Measurements from ENCODE around the gene RPP21.

Gene RPP21

DNA sequence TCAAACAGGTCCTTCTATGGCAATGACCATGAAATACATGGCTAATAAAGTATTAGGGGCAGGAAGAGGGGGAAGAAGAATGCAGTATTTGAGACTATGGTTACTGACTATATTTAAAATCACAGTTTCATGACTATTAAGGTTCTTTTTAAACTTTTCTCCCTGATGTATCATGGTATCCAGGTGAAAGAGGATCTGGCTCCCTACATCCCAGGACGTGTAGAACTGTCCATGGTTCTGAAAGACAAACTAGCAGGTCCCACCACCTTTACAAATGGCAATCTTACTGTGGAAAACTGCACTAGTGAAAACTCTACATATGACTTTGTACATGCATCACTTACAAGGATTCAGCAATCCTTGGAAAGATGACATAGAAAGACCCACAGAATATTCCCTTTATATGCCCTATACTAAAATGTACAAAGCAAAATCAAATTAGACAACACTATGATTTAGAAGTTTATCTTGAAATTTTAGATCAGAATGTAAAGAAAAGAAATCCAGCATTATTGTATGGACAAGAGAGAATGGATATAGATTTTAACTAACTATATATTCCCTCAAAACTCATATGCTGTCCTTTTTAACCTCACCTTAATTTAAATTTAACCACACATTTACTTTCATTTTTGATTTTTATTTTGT is 33.5 kb downstream of the RPP21 start:
- no peak for DNase-seq (ENCODE audit: low read depth in 1 of 2, low spot score in 1 of 2)

DNA sequence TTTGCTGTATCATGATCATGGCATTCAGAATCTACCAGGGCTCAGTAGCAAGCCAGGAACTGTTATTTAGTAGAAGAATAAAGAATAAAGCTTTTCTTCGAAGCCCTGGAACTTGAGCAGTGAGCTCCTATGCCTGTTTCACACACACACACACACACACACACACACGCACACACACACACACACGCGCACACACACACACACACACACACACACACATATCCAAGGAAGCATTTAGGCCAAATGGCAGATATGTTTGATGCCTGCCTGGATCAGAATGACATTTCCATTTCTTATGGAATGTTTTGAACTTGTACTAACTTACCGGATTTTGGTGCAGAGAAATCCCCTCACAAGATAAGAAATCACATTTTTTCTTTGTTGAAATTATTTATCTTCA is 35.5 kb downstream of the RPP21 start:
- DNase-seq (ENCODE audit: low read depth in 1 of 2, low spot score in 1 of 2), result no peak

DNA sequence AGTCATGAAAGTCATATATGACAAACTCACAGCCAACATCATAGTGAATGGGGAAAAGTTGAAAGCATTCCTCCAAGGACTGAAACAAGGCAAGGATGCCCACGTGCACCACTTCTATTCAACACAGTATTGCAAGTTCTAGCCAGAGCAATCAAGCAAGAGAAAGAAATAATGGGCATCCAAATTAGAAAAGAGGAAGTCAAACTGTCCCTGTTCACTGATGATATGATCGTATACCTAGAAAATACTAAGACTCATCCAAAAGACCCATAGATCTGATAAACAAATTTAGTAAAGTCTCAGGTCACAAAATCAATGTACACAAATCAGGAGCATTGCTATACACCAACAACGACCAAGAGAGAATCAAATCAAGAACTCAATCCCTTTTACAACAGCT is 41.2 kb downstream of the RPP21 start:
- no peak for DNase-seq (ENCODE audit: low read depth in 1 of 2, low spot score in 1 of 2)

DNA sequence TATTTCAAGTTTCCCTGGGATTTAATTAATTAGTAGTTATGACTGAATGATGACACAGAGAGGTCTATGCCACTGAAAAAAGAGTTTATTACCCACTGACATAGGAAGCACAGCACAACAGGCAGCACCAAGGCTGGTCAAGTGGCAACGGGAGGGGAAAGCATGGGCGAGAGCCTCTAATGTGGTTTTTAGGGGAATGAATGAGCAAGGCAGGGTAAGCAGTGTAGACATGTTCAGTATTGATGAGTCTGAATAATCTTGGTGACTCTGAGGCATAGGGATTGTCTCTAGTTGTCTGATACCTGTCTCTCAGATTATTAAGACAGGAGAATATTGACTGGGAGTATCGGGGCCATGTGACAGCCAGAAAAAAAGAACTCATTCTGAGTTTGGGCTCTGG is 46.3 kb downstream of the RPP21 start:
- no peak for DNase-seq (ENCODE audit: low read depth in 1 of 2, low spot score in 1 of 2)

DNA sequence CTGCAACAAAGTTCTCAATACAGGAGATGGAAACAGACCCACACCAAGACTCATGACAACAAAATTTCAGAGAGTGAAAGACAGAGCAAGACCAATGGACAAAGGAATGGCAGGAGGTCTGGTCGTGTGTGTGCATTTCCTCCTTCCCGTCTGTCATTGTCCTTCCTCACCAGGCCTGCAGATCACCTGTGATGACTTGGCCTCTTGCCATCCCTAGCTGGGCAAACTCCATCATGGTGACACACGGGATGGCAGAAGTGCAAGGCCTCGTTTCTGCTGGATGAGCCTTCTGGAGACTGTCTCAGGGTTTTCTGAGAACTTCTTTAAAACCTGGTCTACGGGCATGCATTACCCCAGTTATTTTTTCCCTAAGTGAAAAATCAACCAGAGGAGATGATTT is 49.2 kb downstream of the RPP21 start:
- no peak for DNase-seq (ENCODE audit: low read depth in 1 of 2, low spot score in 1 of 2)
